HG03342 (cell line): ENCODE results near the gene ABCG2.

Source experiments
- ATAC-seq: cut with Tn5 transposase; IDR thresholded peaks from one replicate; pipeline ENCODE4 v1.9.1; 2021; ENCODE audit warnings: mild to moderate bottlenecking, moderate library complexity; ENCODE audit not compliant: unreplicated experiment

Gene ABCG2

GRCh38 chr4:88077911-88078524, 80.4 kb downstream of the ABCG2 start:
- ATAC-seq: no peak

DNA sequence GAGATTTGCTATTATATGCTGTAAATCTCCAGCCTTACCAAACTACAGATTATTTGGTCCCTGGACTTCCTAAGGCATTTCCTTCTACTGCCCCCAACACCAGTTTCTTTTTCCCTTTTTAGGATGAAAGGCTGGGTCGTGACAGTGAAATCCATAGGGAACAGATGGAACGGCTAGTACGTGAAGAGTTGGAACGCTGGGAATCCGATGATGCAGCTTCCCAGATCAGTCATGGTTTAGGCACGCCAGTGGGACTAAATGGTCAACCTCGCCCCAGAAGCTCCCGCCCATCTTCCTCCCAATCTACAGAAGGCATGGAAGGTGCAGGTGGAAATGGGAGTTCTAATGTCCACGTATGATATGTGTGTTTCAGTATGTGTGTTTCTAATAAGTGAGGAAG, 83.1 kb downstream of the ABCG2 start:
- ATAC-seq: no peak

DNA sequence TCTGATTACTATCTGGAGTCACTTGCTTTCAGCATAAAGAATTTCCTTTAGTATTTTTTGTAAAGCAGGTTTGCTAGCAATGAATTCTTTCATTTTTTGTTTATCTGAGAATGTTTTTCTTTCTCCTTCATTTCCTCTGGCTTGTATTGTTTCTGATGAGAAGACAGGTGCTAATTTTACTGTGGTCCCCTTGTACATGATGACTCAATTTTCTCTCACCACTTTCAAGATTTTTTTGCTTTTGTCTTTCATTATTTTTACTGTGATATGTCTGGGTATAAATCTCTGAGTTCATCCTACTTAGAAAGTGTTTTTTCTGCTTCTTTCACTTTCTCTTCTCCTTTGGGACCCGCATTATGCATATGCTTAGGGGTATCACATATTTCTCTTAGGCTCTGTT, 88.4 kb downstream of the ABCG2 start:
- no peak for ATAC-seq

DNA sequence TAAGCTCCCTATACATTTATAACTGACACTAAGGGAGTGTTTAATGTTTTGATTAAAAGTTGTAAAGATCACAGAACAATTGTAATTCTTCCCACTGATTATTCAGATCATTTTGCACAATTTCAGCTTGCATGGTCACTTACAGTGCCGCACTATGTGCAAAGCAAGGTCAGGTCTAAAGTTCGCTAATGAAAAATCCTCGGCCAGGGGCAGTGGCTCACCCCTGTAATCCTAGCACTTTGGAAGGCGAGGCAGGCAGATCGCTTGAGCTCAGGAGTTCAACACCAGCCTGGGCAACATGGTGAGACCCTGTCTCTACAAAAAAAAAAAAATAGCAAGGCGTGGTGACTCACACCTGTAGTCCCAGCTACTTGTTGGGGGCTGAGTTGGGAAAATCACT, 94.0 kb downstream of the ABCG2 start:
- no peak for ATAC-seq

DNA sequence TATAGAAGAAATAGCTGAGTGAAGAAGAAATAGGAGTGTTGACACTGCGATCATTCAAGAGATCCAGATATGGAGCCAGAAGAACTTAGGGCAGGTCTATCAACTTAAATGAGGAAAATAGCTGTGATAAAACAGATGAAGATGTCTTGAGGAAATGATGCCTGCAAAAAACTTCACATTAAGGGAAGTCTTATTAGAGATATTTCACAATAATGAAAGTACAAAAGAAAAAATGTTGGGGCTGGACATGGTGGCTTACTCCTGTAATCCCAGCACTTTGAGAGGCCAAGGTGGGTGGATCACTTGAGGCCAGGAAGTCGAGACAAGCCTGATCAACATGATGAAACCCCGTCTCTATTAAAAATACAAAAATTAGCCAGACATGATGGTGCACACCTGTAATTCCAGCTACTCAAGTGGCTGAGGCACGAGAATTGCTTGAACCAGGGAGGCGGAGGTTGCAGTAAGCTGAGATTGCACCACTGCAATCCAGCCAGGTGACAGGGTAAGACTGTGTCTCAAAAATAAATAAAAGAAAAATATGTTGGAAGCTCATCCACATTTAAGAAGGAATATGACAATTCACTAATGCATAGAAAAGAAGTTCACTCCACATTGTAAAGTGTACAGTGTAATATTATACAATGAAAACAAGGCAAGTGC, 94.7 kb downstream of the ABCG2 start:
- no peak for ATAC-seq

DNA sequence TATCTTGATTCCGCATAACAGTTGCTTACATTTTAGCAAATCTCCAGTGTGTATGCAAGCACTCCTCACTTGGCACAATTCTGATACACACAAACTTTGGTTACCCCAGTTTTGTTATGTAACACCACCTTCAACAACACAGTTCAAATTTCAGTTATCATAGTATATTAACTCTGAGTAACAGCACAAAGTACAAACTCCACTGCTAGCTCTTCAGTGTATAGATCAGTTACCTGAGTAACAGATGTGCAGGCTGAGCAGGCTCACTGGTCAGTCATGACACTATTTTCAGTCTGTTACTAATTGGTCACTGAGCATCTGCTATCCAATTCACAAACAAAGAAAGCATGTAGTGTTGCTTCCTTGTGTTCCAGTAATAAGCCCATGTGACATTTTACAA, 95.6 kb downstream of the ABCG2 start:
- ATAC-seq: no peak

GRCh38 chr4:88062311-88062710, 96.1 kb downstream of the ABCG2 start:
- ATAC-seq: no peak

- ATAC-seq: no peak
Measured at GRCh38 chr4:88060431-88060830, 98.0 kb downstream of the ABCG2 start.

DNA sequence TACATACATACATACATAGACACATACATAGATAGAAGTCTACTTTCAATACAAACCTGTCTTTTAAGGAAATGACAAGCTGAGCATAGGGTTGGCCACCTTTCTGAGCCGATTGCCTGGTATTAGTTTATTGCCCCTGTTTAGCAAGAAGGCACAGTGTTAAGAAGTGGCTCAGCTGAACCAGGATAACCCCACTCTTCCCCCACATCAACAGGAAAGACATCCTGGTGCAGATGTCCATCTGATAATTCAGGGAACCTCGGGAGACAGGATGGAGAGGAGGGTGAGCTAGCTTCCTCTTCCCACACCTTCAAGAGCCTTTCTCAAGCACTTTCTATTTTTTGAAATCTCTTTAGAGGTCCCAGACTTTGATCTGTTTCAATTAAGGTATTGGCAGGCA, 98.7 kb downstream of the ABCG2 start:
- ATAC-seq: no peak

DNA sequence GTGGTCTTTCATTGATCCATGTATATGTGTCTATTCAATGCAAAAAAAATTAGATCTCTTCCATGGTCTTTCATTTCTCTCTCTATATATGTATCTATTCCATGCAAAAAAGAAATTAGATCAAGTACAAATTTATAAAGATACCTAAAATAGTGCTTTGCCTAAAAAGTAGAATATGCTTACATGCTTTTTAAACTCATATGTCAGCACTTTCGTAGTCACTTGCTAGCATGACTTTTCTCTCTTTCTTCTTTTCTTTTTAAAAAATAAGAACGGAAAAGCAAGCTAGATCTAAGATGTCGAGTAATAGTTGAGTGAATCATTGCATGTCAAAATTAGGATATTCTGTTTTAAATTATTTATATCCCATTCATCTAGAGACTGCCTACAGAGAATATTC, 100.1 kb downstream of the ABCG2 start:
- no peak for ATAC-seq

- peak; percentile 48 for ATAC-seq
Measured at GRCh38 chr4:88054901-88055300, 103.5 kb downstream of the ABCG2 start.

GRCh38 chr4:88054229-88054628, 104.2 kb downstream of the ABCG2 start:
- no peak for ATAC-seq

- ATAC-seq: no peak
Measured at GRCh38 chr4:88045021-88045420, 113.4 kb downstream of the ABCG2 start.

GRCh38 chr4:88043586-88044340, 114.7 kb downstream of the ABCG2 start:
- no peak for ATAC-seq

- ATAC-seq: no peak
Measured at GRCh38 chr4:88043001-88043400, 115.4 kb downstream of the ABCG2 start.

GRCh38 chr4:88041626-88042025, 116.8 kb downstream of the ABCG2 start:
- ATAC-seq: no peak

- no peak for ATAC-seq
Measured at GRCh38 chr4:88040707-88041106, 117.7 kb downstream of the ABCG2 start.
